Esophagus squamous epithelium (tissue), 4 donors: ENCODE results near the gene CACNA1D.

Experiments
- POLR2A ChIP-seq, 4 donors: fragments of 450-650 bp; IDR thresholded peaks; one replicate each; pipeline ENCODE4 v1.6.1; 2017; ENCODE audit warnings: antibody characterized with exemption in 4 of 4, mild to moderate bottlenecking in 4 of 4, moderate library complexity in 3 of 4
- TF ChIP-seq, protein P1 (sequence below), 6 experiments: fragments of 450-650 bp in 4 of 6; fragments of 200-600 bp in 2 of 6; sonication (generic) in 2 of 6; IDR thresholded peaks; one replicate each; pipeline ENCODE4 v1.5.1; 2016 to 2019; ENCODE audit warnings: antibody characterized with exemption in 6 of 6, mild to moderate bottlenecking in 4 of 6, moderate library complexity in 4 of 6

DNA sequence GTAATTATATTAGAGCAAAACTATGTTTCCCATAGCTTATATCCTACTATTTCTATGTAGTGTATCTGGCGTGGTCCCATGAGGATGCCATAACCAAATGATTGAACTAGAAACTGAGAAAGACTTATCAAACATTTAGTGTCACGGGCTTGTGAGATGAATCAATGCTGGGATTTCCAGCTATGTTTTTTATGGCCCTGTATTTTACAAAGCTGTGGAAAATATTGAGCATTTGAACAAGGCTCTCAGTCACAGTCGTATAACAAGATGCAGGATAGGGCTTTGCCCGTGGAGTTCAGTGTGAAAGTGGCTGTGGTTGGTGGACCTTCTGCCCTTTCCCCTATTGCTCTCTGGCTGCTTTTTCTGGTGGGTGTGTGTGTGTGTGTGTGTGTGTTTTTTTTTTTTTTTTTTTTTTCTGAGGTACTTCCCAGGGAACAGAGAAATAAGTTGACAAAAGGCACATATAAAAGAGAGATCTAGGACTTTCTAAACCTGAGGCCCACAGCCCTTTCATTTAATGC, 60.7 kb downstream of the CACNA1D start:
- TF ChIP-seq, protein P1, sequence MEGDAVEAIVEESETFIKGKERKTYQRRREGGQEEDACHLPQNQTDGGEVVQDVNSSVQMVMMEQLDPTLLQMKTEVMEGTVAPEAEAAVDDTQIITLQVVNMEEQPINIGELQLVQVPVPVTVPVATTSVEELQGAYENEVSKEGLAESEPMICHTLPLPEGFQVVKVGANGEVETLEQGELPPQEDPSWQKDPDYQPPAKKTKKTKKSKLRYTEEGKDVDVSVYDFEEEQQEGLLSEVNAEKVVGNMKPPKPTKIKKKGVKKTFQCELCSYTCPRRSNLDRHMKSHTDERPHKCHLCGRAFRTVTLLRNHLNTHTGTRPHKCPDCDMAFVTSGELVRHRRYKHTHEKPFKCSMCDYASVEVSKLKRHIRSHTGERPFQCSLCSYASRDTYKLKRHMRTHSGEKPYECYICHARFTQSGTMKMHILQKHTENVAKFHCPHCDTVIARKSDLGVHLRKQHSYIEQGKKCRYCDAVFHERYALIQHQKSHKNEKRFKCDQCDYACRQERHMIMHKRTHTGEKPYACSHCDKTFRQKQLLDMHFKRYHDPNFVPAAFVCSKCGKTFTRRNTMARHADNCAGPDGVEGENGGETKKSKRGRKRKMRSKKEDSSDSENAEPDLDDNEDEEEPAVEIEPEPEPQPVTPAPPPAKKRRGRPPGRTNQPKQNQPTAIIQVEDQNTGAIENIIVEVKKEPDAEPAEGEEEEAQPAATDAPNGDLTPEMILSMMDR (IDR thresholded peaks at IDR 0.05), result no peak
- TF ChIP-seq POLR2A (IDR thresholded peaks at IDR 0.05), result no peak
